ENCODE data around the gene SH2D3C. TPM values are rescaled to one million over a fixed set of nuclear protein-coding genes. Genes with fewer than 3 reads are reported as not detected.

Gene SH2D3C, protein sequence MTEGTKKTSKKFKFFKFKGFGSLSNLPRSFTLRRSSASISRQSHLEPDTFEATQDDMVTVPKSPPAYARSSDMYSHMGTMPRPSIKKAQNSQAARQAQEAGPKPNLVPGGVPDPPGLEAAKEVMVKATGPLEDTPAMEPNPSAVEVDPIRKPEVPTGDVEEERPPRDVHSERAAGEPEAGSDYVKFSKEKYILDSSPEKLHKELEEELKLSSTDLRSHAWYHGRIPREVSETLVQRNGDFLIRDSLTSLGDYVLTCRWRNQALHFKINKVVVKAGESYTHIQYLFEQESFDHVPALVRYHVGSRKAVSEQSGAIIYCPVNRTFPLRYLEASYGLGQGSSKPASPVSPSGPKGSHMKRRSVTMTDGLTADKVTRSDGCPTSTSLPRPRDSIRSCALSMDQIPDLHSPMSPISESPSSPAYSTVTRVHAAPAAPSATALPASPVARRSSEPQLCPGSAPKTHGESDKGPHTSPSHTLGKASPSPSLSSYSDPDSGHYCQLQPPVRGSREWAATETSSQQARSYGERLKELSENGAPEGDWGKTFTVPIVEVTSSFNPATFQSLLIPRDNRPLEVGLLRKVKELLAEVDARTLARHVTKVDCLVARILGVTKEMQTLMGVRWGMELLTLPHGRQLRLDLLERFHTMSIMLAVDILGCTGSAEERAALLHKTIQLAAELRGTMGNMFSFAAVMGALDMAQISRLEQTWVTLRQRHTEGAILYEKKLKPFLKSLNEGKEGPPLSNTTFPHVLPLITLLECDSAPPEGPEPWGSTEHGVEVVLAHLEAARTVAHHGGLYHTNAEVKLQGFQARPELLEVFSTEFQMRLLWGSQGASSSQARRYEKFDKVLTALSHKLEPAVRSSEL
- total RNA-seq (10 to 100 TPM; 21.7 to 41.9 TPM), polyA plus RNA-seq (ENCODE audit: insufficient read length in 6 of 6) (10 to 100 TPM; 25.1 to 38.3 (median 32.6) TPM)
- long read RNA-seq, donor 1, partial matches to known transcripts, result 7 of 10 reads
- long read RNA-seq, donor 1, other reads (novel, unspliced or antisense), result 0 of 10 reads
- long read RNA-seq, donor 2, partial matches to known transcripts, result 0 of 3 reads
- long read RNA-seq, donor 2, other reads (novel, unspliced or antisense), result 0 of 3 reads
- long read RNA-seq, donor 3, transcript SH2D3C-203 (11 exons, 2,750 nt), result major isoform, 5 of 7 reads
- long read RNA-seq, donor 3, partial matches to known transcripts, result 0 of 7 reads
- long read RNA-seq, donor 3, other reads (novel, unspliced or antisense), result 0 of 7 reads
- long read RNA-seq, donor 4, partial matches to known transcripts, result 9 of 14 reads
- long read RNA-seq, donor 4, other reads (novel, unspliced or antisense), result 1 of 14 reads
- long read RNA-seq, donor 5, partial matches to known transcripts, result 0 of 5 reads
- long read RNA-seq, donor 5, other reads (novel, unspliced or antisense), result 0 of 5 reads
- long read RNA-seq, donor 6, transcript SH2D3C-203 (11 exons, 2,750 nt), result major isoform, 7 of 7 reads
- long read RNA-seq, donor 6, partial matches to known transcripts, result 0 of 7 reads
- long read RNA-seq, donor 6, other reads (novel, unspliced or antisense), result 0 of 7 reads
- long read RNA-seq, donor 7, partial matches to known transcripts, result 0 of 4 reads
- long read RNA-seq, donor 7, other reads (novel, unspliced or antisense), result 0 of 4 reads
- long read RNA-seq, donor 8, transcript SH2D3C-203 (11 exons, 2,750 nt), result major isoform, 5 of 11 reads
- long read RNA-seq, donor 8, partial matches to known transcripts, result 0 of 11 reads
- long read RNA-seq, donor 8, other reads (novel, unspliced or antisense), result 0 of 11 reads
- long read RNA-seq, donor 9, result 0 reads
- long read RNA-seq, donor 10, transcript SH2D3C-203 (11 exons, 2,750 nt), result major isoform, 9 of 22 reads
- long read RNA-seq, donor 10, partial matches to known transcripts, result 7 of 22 reads
- long read RNA-seq, donor 10, other reads (novel, unspliced or antisense), result 6 of 22 reads
- long read RNA-seq, donor 11, partial matches to known transcripts, result 41 of 69 reads
- long read RNA-seq, donor 11, other reads (novel, unspliced or antisense), result 23 of 69 reads
- long read RNA-seq, donor 12, partial matches to known transcripts, result 5 of 7 reads
- long read RNA-seq, donor 12, other reads (novel, unspliced or antisense), result 0 of 7 reads

GRCh38 chr9:127778280-127779135 is at the start of gene SH2D3C:
Gene SH2D3C, minus strand, starts transcription at chr9:127778666. Its CDS starts 39 bp downstream, at chr9:127778627.
- H3K27ac ChIP-seq, result peak within 1 kb of the TSS; percentile 75 to 98
- DNase-seq (peak in 1 of 4 donors; percentile 90), ATAC-seq (peak; percentile 36)
- H3K27me3 ChIP-seq, result no peaks in the 10 kb centered on the region
- no peaks in the 10 kb centered on the region for H3K9me3 ChIP-seq
- H3K36me3 ChIP-seq, result peaks cover 0 to 10% of the 10 kb centered on the region in 2 donors
- H3K4me3 ChIP-seq, result peak within 1 kb of the TSS in 1 of 2 donors; percentile 49
- TF ChIP-seq, protein P1, sequence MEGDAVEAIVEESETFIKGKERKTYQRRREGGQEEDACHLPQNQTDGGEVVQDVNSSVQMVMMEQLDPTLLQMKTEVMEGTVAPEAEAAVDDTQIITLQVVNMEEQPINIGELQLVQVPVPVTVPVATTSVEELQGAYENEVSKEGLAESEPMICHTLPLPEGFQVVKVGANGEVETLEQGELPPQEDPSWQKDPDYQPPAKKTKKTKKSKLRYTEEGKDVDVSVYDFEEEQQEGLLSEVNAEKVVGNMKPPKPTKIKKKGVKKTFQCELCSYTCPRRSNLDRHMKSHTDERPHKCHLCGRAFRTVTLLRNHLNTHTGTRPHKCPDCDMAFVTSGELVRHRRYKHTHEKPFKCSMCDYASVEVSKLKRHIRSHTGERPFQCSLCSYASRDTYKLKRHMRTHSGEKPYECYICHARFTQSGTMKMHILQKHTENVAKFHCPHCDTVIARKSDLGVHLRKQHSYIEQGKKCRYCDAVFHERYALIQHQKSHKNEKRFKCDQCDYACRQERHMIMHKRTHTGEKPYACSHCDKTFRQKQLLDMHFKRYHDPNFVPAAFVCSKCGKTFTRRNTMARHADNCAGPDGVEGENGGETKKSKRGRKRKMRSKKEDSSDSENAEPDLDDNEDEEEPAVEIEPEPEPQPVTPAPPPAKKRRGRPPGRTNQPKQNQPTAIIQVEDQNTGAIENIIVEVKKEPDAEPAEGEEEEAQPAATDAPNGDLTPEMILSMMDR (IDR thresholded peaks at IDR 0.05), result no peak
- H3K4me1 ChIP-seq, result peaks cover 0 to 88% of the 10 kb centered on the region in 2 donors
- intact Hi-C loops (cut with DNase I), result no loop called here

GRCh38 chr9:127826253-127826913 is 47.9 kb upstream of the SH2D3C start:
- H3K4me3 ChIP-seq, result no peak overlapping the region
- H3K27me3 ChIP-seq, result no peaks in the 10 kb centered on the region
- ATAC-seq (no peak), DNase-seq (no peak)
- peaks cover 12 to 54% of the 10 kb centered on the region in 2 donors for H3K4me1 ChIP-seq
- intact Hi-C loops (cut with DNase I), result no loop called here
- H3K27ac ChIP-seq, result peak overlapping the region; percentile 5 to 13
- TF ChIP-seq, protein P1 (IDR thresholded peaks at IDR 0.05), result no peak
- H3K36me3 ChIP-seq, result peaks cover 0 to 74% of the 10 kb centered on the region in 2 donors
- H3K9me3 ChIP-seq, result no peaks in the 10 kb centered on the region

DNA sequence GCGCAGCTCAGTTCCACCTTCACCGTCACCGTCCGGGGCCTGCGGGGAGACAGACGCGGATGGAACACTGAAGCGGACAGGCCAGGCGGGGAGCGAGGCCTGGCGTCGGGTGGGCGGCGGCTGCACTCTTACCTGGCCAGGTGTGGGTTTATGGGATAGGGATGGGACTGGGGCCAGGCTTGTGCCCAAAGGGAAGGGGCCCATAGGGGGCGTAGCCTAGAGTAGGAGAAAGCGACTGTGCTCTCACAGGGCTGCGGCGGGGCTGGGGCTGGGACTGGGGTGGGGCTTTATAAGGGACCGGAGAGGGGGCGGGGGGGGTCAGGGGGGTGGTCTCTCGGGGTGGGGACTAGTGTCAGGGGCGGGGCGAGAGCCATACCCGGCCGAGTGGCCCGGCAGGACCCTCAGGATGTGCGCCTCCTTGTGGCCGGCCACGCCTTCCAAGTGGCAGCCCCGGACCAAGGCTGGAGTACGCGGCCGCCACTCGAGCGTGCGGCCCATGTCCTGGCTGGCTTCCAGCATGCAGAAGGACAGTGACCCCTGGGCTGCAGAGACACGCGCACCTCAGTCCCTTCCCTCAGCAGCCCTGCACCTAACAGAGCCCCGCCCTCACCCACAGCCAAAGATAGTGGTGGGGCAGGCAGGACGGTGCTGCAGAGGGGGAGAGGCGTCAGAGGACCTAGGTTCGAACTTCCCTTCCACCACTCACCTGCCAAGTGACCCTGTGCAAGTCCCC is 47.0 kb upstream of the SH2D3C start:
- DNase-seq (no peak), ATAC-seq (peak; percentile 33)
- H3K9me3 ChIP-seq, result no peaks in the 10 kb centered on the region
- H3K27ac ChIP-seq, result peak overlapping the region in 1 of 2 donors; percentile 5
- no peak overlapping the region for H3K4me3 ChIP-seq
- H3K4me1 ChIP-seq, result peaks cover 12 to 47% of the 10 kb centered on the region in 2 donors
- peaks cover 0 to 83% of the 10 kb centered on the region in 2 donors for H3K36me3 ChIP-seq
- TF ChIP-seq, protein P1 (IDR thresholded peaks at IDR 0.05), result peak; percentile 12 to 24
- intact Hi-C loops (cut with DNase I), result no loop called here
- H3K27me3 ChIP-seq, result no peaks in the 10 kb centered on the region

All from left lung (tissue), 14 donors.